GM12878 (cell line): ENCODE data around the gene DOCK9. TPM values are rescaled to one million over a fixed set of nuclear protein-coding genes. Genes with fewer than 3 reads are reported as not detected.

Source experiments
- CTCF ChIP-seq, 3 experiments: IDR thresholded peaks in 2 of 3; conservative IDR thresholded peaks in 1 of 3; 2 replicates each; pipeline ENCODE4 v1.5.1; 2011; ENCODE audit warnings: low read depth in 3 of 3, low read length in 3 of 3, mild to moderate bottlenecking in 3 of 3, control low read depth in 2 of 3, moderate library complexity in 2 of 3, inconsistent platforms in 1 of 3, mixed read lengths in 1 of 3; ENCODE audit not compliant: control insufficient read depth in 2 of 3, insufficient read depth in 1 of 3; ENCODE audit errors: extremely low read depth in 1 of 3
- EZH2 ChIP-seq: IDR thresholded peaks from 2 replicates; pipeline ENCODE4 v1.6.1; 2012; ENCODE audit warnings: low read depth, mild to moderate bottlenecking, control low read depth, inconsistent platforms, low read length, borderline replicate concordance; ENCODE audit not compliant: control insufficient read depth
- HCFC1 ChIP-seq: fragments of 150-350 bp; IDR thresholded peaks from 2 replicates; pipeline ENCODE4 v1.6.1; 2014; ENCODE audit warnings: low read length
- MXI1 ChIP-seq: fragments of 150-350 bp; IDR thresholded peaks from 2 replicates; pipeline ENCODE4 v1.6.1; 2011; ENCODE audit warnings: low read depth, mild to moderate bottlenecking, inconsistent platforms, low read length, improper control_type of control experiment
- ZNF687 ChIP-seq: fragments of 450-650 bp; IDR thresholded peaks from 2 replicates; pipeline ENCODE4 v1.6.1; 2017; ENCODE audit warnings: mild to moderate bottlenecking, moderate library complexity
- polyA plus RNA-seq, 11 experiments: library from polyadenylated mRNA; depleted of rRNA in 4 of 11; unstranded in 6 of 11; stranded (reverse) in 5 of 11; fragments of >200 nt; fragmentation: Nextera tagmentation in 4 of 11; fragmentation: Illumina TruSeq in 1 of 11; extraction: Ambion mirVana in 4 of 11; extraction: Trizol in 1 of 11; gene quantifications; 1 replicate in 1 of 11; 2 replicates in 10 of 11; pipeline versions ENCODE4 v1.2.1 to v1.2.3, GENCODE V29; 2011 to 2016; ENCODE audit warnings: inconsistent platforms in 2 of 11, missing spikeins in 2 of 11, low read depth in 1 of 11
- total RNA-seq, 4 experiments: library from RNA; depleted of rRNA in 3 of 4; stranded (reverse); fragments of >200 nt in 3 of 4; fragmentation: Illumina TruSeq in 1 of 4; extraction: Trizol in 1 of 4; gene quantifications; 2 replicates each; pipeline versions ENCODE4 v1.2.1 to v1.2.3, GENCODE V29; 2013 to 2021

The DOCK9 gene
- total and polyA plus RNA-seq, 10 of the 15 experiments (the other 5 are each of a cell fraction or from before 2014, with no cell fraction given), result 0.09 to 2.9 (median 0.74) TPM

GRCh38 chr13:98997011-98997730 lies 19.3 kb upstream of the DOCK9 start (continued):
- TF ChIP-seq CTCF (IDR thresholded peaks at IDR 0.05 in 2 of 3, conservative IDR thresholded peaks at IDR 0.05 in 1 of 3; ENCODE audit: control insufficient read depth in 2 of 3, extremely low read depth in 1 of 3, insufficient read depth in 1 of 3, low read depth in 3 of 3, low read length in 3 of 3) (no peak), EZH2 (no peak), ZNF687 (no peak), HCFC1 (no peak), MXI1 (no peak)
